MCF 10A (cell line): Measurements from ENCODE around the gene DBNL. TPM values are rescaled to one million over a fixed set of nuclear protein-coding genes. Genes with fewer than 3 reads are reported as not detected.

Experiments
- BruUV-seq: library from RNA; stranded (reverse); fragments of 400-500 nt; replicated peaks from 2 replicates; lab custom pipeline; 2021; lab: Mats Ljungman, UMichigan
- CTCF ChIA-PET: fragments of 300-600 bp; sonication (Branson Sonifier 250); formaldehyde crosslinking; extraction: SDS; loops from one replicate; lab custom pipeline; 2021; ENCODE audit warnings: antibody characterized with exemption, inconsistent platforms; lab: Yijun Ruan, JAX
- POLR2A ChIA-PET: fragments of 300-600, 350-650 bp; sonication (Branson Sonifier 250); formaldehyde crosslinking; extraction: SDS; loops from one replicate; lab custom pipeline; 2020; ENCODE audit warnings: antibody characterized with exemption, inconsistent platforms; lab: Yijun Ruan, JAX
- DNase-seq: peaks from one replicate; pipeline ENCODE4 v3.0.0-alpha.2; 2018; ENCODE audit not compliant: unreplicated experiment
- H3K27ac Mint-ChIP-seq: one replicate; pipeline ENCODE4 v1.8.0; 2022; ENCODE audit warnings: mild to moderate bottlenecking, low read depth, mixed read lengths; ENCODE audit not compliant: unreplicated experiment
- H3K27me3 Mint-ChIP-seq: one replicate; pipeline ENCODE4 v1.8.0; 2022; ENCODE audit warnings: mixed read lengths; ENCODE audit not compliant: insufficient read depth, unreplicated experiment
- H3K36me3 Mint-ChIP-seq: one replicate; pipeline ENCODE4 v1.8.0; 2022; ENCODE audit warnings: mild to moderate bottlenecking, moderate library complexity, mixed read lengths; ENCODE audit not compliant: insufficient read depth, unreplicated experiment
- H3K4me1 Mint-ChIP-seq: one replicate; pipeline ENCODE4 v1.8.0; 2022; ENCODE audit warnings: mixed read lengths; ENCODE audit not compliant: insufficient read depth, unreplicated experiment
- H3K4me3 Mint-ChIP-seq: one replicate; pipeline ENCODE4 v1.8.0; 2022; ENCODE audit warnings: mild to moderate bottlenecking, moderate library complexity, mixed read lengths; ENCODE audit not compliant: unreplicated experiment
- H3K9me3 Mint-ChIP-seq: one replicate; pipeline ENCODE4 v1.8.0; 2022; ENCODE audit warnings: mixed read lengths; ENCODE audit not compliant: unreplicated experiment
- CTCF ChIP-seq: fragments of 200-600 bp; IDR thresholded peaks from one replicate; pipeline ENCODE4 v1.8.0; 2022; ENCODE audit warnings: antibody characterized with exemption, mild to moderate bottlenecking; ENCODE audit not compliant: unreplicated experiment
- intact Hi-C: fragments of 100-400 bp; cut with micrococcal nuclease; formaldehyde crosslinking; loops from 2 replicates; pipeline ENCODE4 v1.14.1; 2022
- total RNA-seq: library from RNA; stranded (reverse); gene quantifications from 2 replicates; pipeline ENCODE4 v1.2.3, GENCODE V29; 2022

The DBNL gene
- total RNA-seq, 1 experiment from 2014 or later, result 49.7 TPM

GRCh38 chr7:44051611-44052220, 7.2 kb downstream of the DBNL start:
- DNase-seq, result no peak
- BruUV-seq, result no TSS peak
- ChIA-PET POLR2A (interaction anchor here (1.0 to 2.1 kb wide), 4 partner anchors 7 to 19 kb away, joined by 3 to 12 read pairs (median 4); partner anchors contain the start of gene DBNL), CTCF (no interaction called here)
- Mint-ChIP-seq H3K4me3 (no peak overlapping the region), H3K27me3 (no peaks in the 10 kb centered on the region), H3K27ac (no peak overlapping the region), H3K4me1 (peaks cover 14% of the 10 kb centered on the region), H3K9me3 (no peaks in the 10 kb centered on the region), H3K36me3 (peaks cover 44% of the 10 kb centered on the region)
- no peak for TF ChIP-seq CTCF
- intact Hi-C loops, result no loop called here

- no peaks in the 10 kb centered on the region for H3K27me3 Mint-ChIP-seq
- H3K36me3 Mint-ChIP-seq, result peaks cover 47% of the 10 kb centered on the region
- H3K9me3 Mint-ChIP-seq, result no peaks in the 10 kb centered on the region
- H3K4me1 Mint-ChIP-seq, result peaks cover 8% of the 10 kb centered on the region
- no peak for DNase-seq
- POLR2A ChIA-PET, result interaction anchor here (0.6 to 2.1 kb wide), 8 partner anchors 9 to 1171 kb away, joined by 3 to 12 read pairs (median 3); partner anchors contain the start of genes DBNL, PGAM2, POLD2 and YKT6
- no peak overlapping the region for H3K27ac Mint-ChIP-seq
- intact Hi-C loops, result no loop called here
- TF ChIP-seq CTCF, result no peak
- BruUV-seq, result no TSS peak
- H3K4me3 Mint-ChIP-seq, result no peak overlapping the region
- CTCF ChIA-PET, result interaction anchor here (0.5 kb wide), 1 partner anchor 833 kb away, joined by 3 read pairs; no protein-coding TSS in a partner anchor
These were observed 8.4 kb downstream of the DBNL start for GRCh38 chr7:44052771-44053365.

GRCh38 chr7:44056681-44057080, 12.2 kb downstream of the DBNL start:
- intact Hi-C loops, result no loop called here
- ChIA-PET CTCF (no interaction called here), POLR2A (interaction anchor here (1.5 to 4.6 kb wide), 4 partner anchors 9 to 12 kb away, joined by 3 to 13 read pairs (median 9); partner anchors contain the start of genes DBNL and PGAM2)
- Mint-ChIP-seq H3K27me3 (no peaks in the 10 kb centered on the region), H3K4me3 (no peak overlapping the region), H3K4me1 (peaks cover 11% of the 10 kb centered on the region), H3K9me3 (no peaks in the 10 kb centered on the region), H3K36me3 (peaks cover 57% of the 10 kb centered on the region), H3K27ac (no peak overlapping the region)
- no peak for DNase-seq
- no TSS peak for BruUV-seq
- TF ChIP-seq CTCF, result no peak

GRCh38 chr7:44057181-44057848, 12.8 kb downstream of the DBNL start:
- ChIA-PET CTCF (no interaction called here), POLR2A (interaction anchor here (1.3 to 4.6 kb wide), 5 partner anchors 9 to 14 kb away, joined by 3 to 13 read pairs (median 7); partner anchors contain the start of gene DBNL)
- Mint-ChIP-seq H3K9me3 (no peaks in the 10 kb centered on the region), H3K4me1 (peaks cover 11% of the 10 kb centered on the region), H3K27me3 (no peaks in the 10 kb centered on the region), H3K4me3 (no peak overlapping the region), H3K27ac (peak overlapping the region; percentile 64), H3K36me3 (peaks cover 60% of the 10 kb centered on the region)
- TF ChIP-seq CTCF, result no peak
- BruUV-seq, result no TSS peak
- intact Hi-C loops, result no loop called here
- no peak for DNase-seq
